Lung microvascular endothelial cell (primary cell): ENCODE data around the gene TOMM34. TPM values are rescaled to one million over a fixed set of nuclear protein-coding genes. Genes with fewer than 3 reads are reported as not detected.

ENCODE experiments used
- DNase-seq, 2 donors: peaks; one replicate each; pipeline versions ENCODE4 v3.0.0 to v3.0.0-alpha.2; 2010; ENCODE audit warnings: low read depth in 2 of 2
- total RNA-seq: library from RNA; depleted of rRNA; stranded (reverse); fragments of >200 nt; gene quantifications from 2 replicates; pipeline ENCODE4 v1.2.1, GENCODE V29; 2014

The TOMM34 gene
- total RNA-seq, 1 donor from 2014 or later: 15.1 TPM

- DNase-seq: no peak
Measured at GRCh38 chr20:44932916-44933315, 27.3 kb downstream of the TOMM34 start.

- no peak for DNase-seq
Measured at GRCh38 chr20:44931911-44932310, 28.3 kb downstream of the TOMM34 start.

- no peak for DNase-seq
Measured at GRCh38 chr20:44930517-44931168, 29.6 kb downstream of the TOMM34 start.

GRCh38 chr20:44928595-44928994 lies 31.6 kb downstream of the TOMM34 start:
- no peak for DNase-seq

GRCh38 chr20:44924541-44924940 lies 35.7 kb downstream of the TOMM34 start:
- no peak for DNase-seq

GRCh38 chr20:44921447-44921846 lies 38.8 kb downstream of the TOMM34 start:
- no peak for DNase-seq

- no peak for DNase-seq
Measured at GRCh38 chr20:44918761-44919160, 41.4 kb downstream of the TOMM34 start.

GRCh38 chr20:44918342-44918741 lies 41.9 kb downstream of the TOMM34 start:
- DNase-seq: no peak

GRCh38 chr20:44917399-44917798 lies 42.8 kb downstream of the TOMM34 start:
- DNase-seq: no peak

GRCh38 chr20:44916586-44916985 lies 43.6 kb downstream of the TOMM34 start:
- DNase-seq: no peak

GRCh38 chr20:44914924-44915323 lies 45.3 kb downstream of the TOMM34 start:
- no peak for DNase-seq

GRCh38 chr20:44912189-44912588 lies 48.0 kb downstream of the TOMM34 start:
- no peak for DNase-seq

GRCh38 chr20:44911264-44911921 lies 48.8 kb downstream of the TOMM34 start:
- DNase-seq: peak; percentile 54 to 55

- DNase-seq: no peak
Measured at GRCh38 chr20:44910690-44911262, 49.4 kb downstream of the TOMM34 start.

- peak; percentile 43 to 50 for DNase-seq
Measured at GRCh38 chr20:44909872-44910689, 50.1 kb downstream of the TOMM34 start, which contains the start of gene PABPC1L. Gene PABPC1L (plus strand): TSS chr20:44910060. CDS start chr20:44910144, 84 bp downstream.

- DNase-seq: no peak
Measured at GRCh38 chr20:44908987-44909871, 51.0 kb downstream of the TOMM34 start.

GRCh38 chr20:44904377-44904776 lies 55.8 kb downstream of the TOMM34 start:
- no peak for DNase-seq

GRCh38 chr20:44901974-44902373 lies 58.2 kb downstream of the TOMM34 start:
- DNase-seq: peak in 1 of 2 donors; percentile 58

GRCh38 chr20:44900231-44900854 lies 59.9 kb downstream of the TOMM34 start:
- DNase-seq: peak; percentile 53 to 66

GRCh38 chr20:44897133-44897532 lies 63.1 kb downstream of the TOMM34 start:
- no peak for DNase-seq
